ENCODE data around the gene SMIM38. TPM values are rescaled to one million over a fixed set of nuclear protein-coding genes. Genes with fewer than 3 reads are reported as not detected.

Gene SMIM38
- polyA plus RNA-seq, 1 of the 3 experiments (the other 2 are of a cell fraction), result 0.13 TPM

GRCh38 chr11:69154211-69154913, 1.4 kb upstream of the SMIM38 start:
- DNase-seq, result no peak
- H3K4me2 ChIP-seq, result no peak overlapping the region
- no peaks in the 10 kb centered on the region for H3K9me2 ChIP-seq
- ChIA-PET POLR2A (no interaction called here), CTCF (interaction anchor here (1.2 to 1.4 kb wide), 4 partner anchors 9 to 487 kb away, joined by 3 to 5 read pairs (median 4); partner anchors contain the start of gene CCND1)
- H4K20me1 ChIP-seq (ENCODE audit: insufficient read depth), result no peaks in the 10 kb centered on the region
- WGBS (ENCODE audit: low lambda C conversion rate), result 95% methylated on average over 15 of the region's 21 CpGs
- no peaks in the 10 kb centered on the region for H3K27me3 ChIP-seq (ENCODE audit: insufficient read depth)
- H3K4me3 ChIP-seq (ENCODE audit: low read depth in 2 of 2, low read length in 1 of 2), result no peak overlapping the region
- H3K79me2 ChIP-seq (ENCODE audit: insufficient read depth), result no peaks in the 10 kb centered on the region
- no peaks in the 10 kb centered on the region for H3K36me3 ChIP-seq (replicated peaks in 1 of 2; ENCODE audit: control insufficient read depth in 1 of 2, insufficient read depth in 2 of 2, low read length in 1 of 2)
- no peaks in the 10 kb centered on the region for H3F3A ChIP-seq (replicated peaks; ENCODE audit: insufficient read depth)
- H3K4me1 ChIP-seq (ENCODE audit: control insufficient read depth in 1 of 2, insufficient read depth in 2 of 2, low read depth in 1 of 2, low read length in 1 of 2), result peaks cover 11 to 36% of the 10 kb centered on the region in 2 experiments; a peak in 2 of 4 replicates
- no peaks in the 10 kb centered on the region for H3K9me3 ChIP-seq
- no peak overlapping the region for H2AFZ ChIP-seq (ENCODE audit: low read depth)
- no peak overlapping the region for H3K9ac ChIP-seq
- no peak overlapping the region for H3K27ac ChIP-seq (ENCODE audit: low read depth in 2 of 2, low read length in 1 of 2)
- TF ChIP-seq ELF1 (IDR thresholded peaks at IDR 0.05), result no peak
- no peak for TF ChIP-seq MAX (IDR thresholded peaks at IDR 0.05; ENCODE audit: low read depth)
- no peak for TF ChIP-seq GABPA (IDR thresholded peaks at IDR 0.05; ENCODE audit: low read depth)
- TF ChIP-seq USF2 (IDR thresholded peaks at IDR 0.05; ENCODE audit: borderline replicate concordance, low read depth, low read length), result no peak

- Histone ChIP-seq H3K79me2 (ENCODE audit: insufficient read depth) (no peaks in the 10 kb centered on the region), H3K4me2 (no peak overlapping the region), H3K4me1 (ENCODE audit: control insufficient read depth in 1 of 2, insufficient read depth in 2 of 2, low read depth in 1 of 2, low read length in 1 of 2) (peaks cover 11 to 36% of the 10 kb centered on the region in 2 experiments; a peak in 2 of 4 replicates), H3F3A (replicated peaks; ENCODE audit: insufficient read depth) (no peaks in the 10 kb centered on the region), H2AFZ (ENCODE audit: low read depth) (no peak overlapping the region), H3K9me2 (no peaks in the 10 kb centered on the region), H3K27ac (ENCODE audit: low read depth in 2 of 2, low read length in 1 of 2) (no peak overlapping the region; a peak in 1 of 4 replicates), H4K20me1 (ENCODE audit: insufficient read depth) (no peaks in the 10 kb centered on the region), H3K9ac (no peak overlapping the region), H3K9me3 (no peaks in the 10 kb centered on the region), H3K36me3 (replicated peaks in 1 of 2; ENCODE audit: control insufficient read depth in 1 of 2, insufficient read depth in 2 of 2, low read length in 1 of 2) (no peaks in the 10 kb centered on the region), H3K4me3 (ENCODE audit: low read depth in 2 of 2, low read length in 1 of 2) (no peak overlapping the region), H3K27me3 (ENCODE audit: insufficient read depth) (no peaks in the 10 kb centered on the region)
- CTCF ChIA-PET, result interaction anchor here (1.2 to 4.8 kb wide), 4 partner anchors 9 to 486 kb away, joined by 3 to 29 read pairs (median 4); partner anchors contain the start of gene CCND1
- 85% methylated on average over 5 of the region's 10 CpGs for WGBS (ENCODE audit: low lambda C conversion rate)
- POLR2A ChIA-PET, result no interaction called here
- no peak for DNase-seq
- TF ChIP-seq RCOR1 (IDR thresholded peaks at IDR 0.05; ENCODE audit: low read length) (no peak), YY1 (IDR thresholded peaks at IDR 0.05; ENCODE audit: low read depth) (no peak), USF2 (IDR thresholded peaks at IDR 0.05; ENCODE audit: borderline replicate concordance, low read depth, low read length) (no peak), RXRA (IDR thresholded peaks at IDR 0.05; ENCODE audit: borderline replicate concordance, low read depth) (no peak), EZH2phosphoT487 (IDR thresholded peaks at IDR 0.05; ENCODE audit: borderline replicate concordance, low read depth) (no peak)
These were observed 815 bp upstream of the SMIM38 start for GRCh38 chr11:69154938-69155301.

Measured in SK-N-SH (cell line).